ENCODE data around the gene NEK11. TPM values are rescaled to one million over a fixed set of nuclear protein-coding genes. Genes with fewer than 3 reads are reported as not detected.

NEK11 gene
- total RNA-seq, 2 donors from 2014 or later = 0.20 to 6.0 TPM

- H3K36me3 ChIP-seq (ENCODE audit: control insufficient read depth, insufficient read depth, low read length) = peaks cover 74% of the 10 kb centered on the region
- TF ChIP-seq CTCF (conservative IDR thresholded peaks at IDR 0.05) = no peak
- 95 to 100% methylated on average over 2 of the region's 2 CpGs for WGBS, 2 experiments (ENCODE audit: insufficient coverage in 1 of 2, insufficient read length in 1 of 2)
- no peaks in the 10 kb centered on the region for H3K27me3 ChIP-seq (ENCODE audit: control insufficient read depth, insufficient read depth, low read length, poor library complexity, severe bottlenecking)
- Mint-ChIP-seq H3K4me1 (no peaks in the 10 kb centered on the region), H3K27ac (no peak overlapping the region), H3K27me3 (ENCODE audit: insufficient read depth) (no peaks in the 10 kb centered on the region), H3K9me3 (no peaks in the 10 kb centered on the region), H3K36me3 (ENCODE audit: low read depth) (peaks cover 26% of the 10 kb centered on the region), H3K4me3 (no peak overlapping the region)
- H3K9me3 ChIP-seq (ENCODE audit: control insufficient read depth, low read length) = no peaks in the 10 kb centered on the region
- H3K4me3 ChIP-seq (ENCODE audit: low read length) = no peak overlapping the region
- H3K4me1 ChIP-seq (ENCODE audit: control insufficient read depth, insufficient read depth, low read length) = no peaks in the 10 kb centered on the region
- no peak for DNase-seq
- H3K27ac ChIP-seq (ENCODE audit: low read depth, low read length) = no peak overlapping the region
- H3K9ac ChIP-seq (ENCODE audit: extremely low read depth, low read length, poor library complexity, severe bottlenecking) = no peak overlapping the region
Observed at GRCh38 chr3:131007256-131007655, 19.4 kb upstream of the NEK11 start.

- H3K4me1 Mint-ChIP-seq = no peaks in the 10 kb centered on the region
- no peak overlapping the region for H3K4me3 ChIP-seq (ENCODE audit: low read length)
- H3K27ac ChIP-seq (ENCODE audit: low read depth, low read length) = no peak overlapping the region
- no peaks in the 10 kb centered on the region for H3K9me3 ChIP-seq (ENCODE audit: control insufficient read depth, low read length)
- peaks cover 70% of the 10 kb centered on the region for H3K36me3 ChIP-seq (ENCODE audit: control insufficient read depth, insufficient read depth, low read length)
- peaks cover 28% of the 10 kb centered on the region for H3K36me3 Mint-ChIP-seq (ENCODE audit: low read depth)
- H3K27me3 Mint-ChIP-seq (ENCODE audit: insufficient read depth) = no peaks in the 10 kb centered on the region
- H3K4me1 ChIP-seq (ENCODE audit: control insufficient read depth, insufficient read depth, low read length) = no peaks in the 10 kb centered on the region
- no peaks in the 10 kb centered on the region for H3K9me3 Mint-ChIP-seq
- TF ChIP-seq CTCF (conservative IDR thresholded peaks at IDR 0.05) = no peak
- WGBS, 2 experiments (ENCODE audit: insufficient coverage in 1 of 2, insufficient read length in 1 of 2) = 97% methylated on average over 2 of the region's 2 CpGs; no CpG with 5 or more reads in 1 of the 2 experiments
- no peak overlapping the region for H3K9ac ChIP-seq (ENCODE audit: extremely low read depth, low read length, poor library complexity, severe bottlenecking)
- DNase-seq = no peak
- no peak overlapping the region for H3K27ac Mint-ChIP-seq
- no peaks in the 10 kb centered on the region for H3K27me3 ChIP-seq (ENCODE audit: control insufficient read depth, insufficient read depth, low read length, poor library complexity, severe bottlenecking)
- H3K4me3 Mint-ChIP-seq = no peak overlapping the region
Observed at GRCh38 chr3:131007782-131008181, 18.9 kb upstream of the NEK11 start.

- H3K27me3 Mint-ChIP-seq (ENCODE audit: insufficient read depth) = no peaks in the 10 kb centered on the region
- Histone ChIP-seq H3K27me3 (ENCODE audit: control insufficient read depth, insufficient read depth, low read length, poor library complexity, severe bottlenecking) (no peaks in the 10 kb centered on the region), H3K9me3 (ENCODE audit: control insufficient read depth, low read length) (no peaks in the 10 kb centered on the region), H3K27ac (ENCODE audit: low read depth, low read length) (no peak overlapping the region), H3K4me3 (ENCODE audit: low read length) (no peak overlapping the region), H3K4me1 (ENCODE audit: control insufficient read depth, insufficient read depth, low read length) (no peaks in the 10 kb centered on the region), H3K9ac (ENCODE audit: extremely low read depth, low read length, poor library complexity, severe bottlenecking) (no peak overlapping the region), H3K36me3 (ENCODE audit: control insufficient read depth, insufficient read depth, low read length) (peaks cover 69% of the 10 kb centered on the region)
- H3K4me3 Mint-ChIP-seq = no peak overlapping the region
- DNase-seq = no peak
- H3K4me1 Mint-ChIP-seq = no peaks in the 10 kb centered on the region
- no peak overlapping the region for H3K27ac Mint-ChIP-seq
- no peak for TF ChIP-seq CTCF (conservative IDR thresholded peaks at IDR 0.05)
- H3K9me3 Mint-ChIP-seq = no peaks in the 10 kb centered on the region
- WGBS, 2 experiments (ENCODE audit: insufficient coverage in 1 of 2, insufficient read length in 1 of 2) = 95% methylated on average over 1 of the region's 1 CpG; no CpG with 5 or more reads in 1 of the 2 experiments
- peaks cover 28% of the 10 kb centered on the region for H3K36me3 Mint-ChIP-seq (ENCODE audit: low read depth)
Observed at GRCh38 chr3:131008326-131008725, 18.4 kb upstream of the NEK11 start.
